Measurements from ENCODE around the gene RASGRF1.

The RASGRF1 gene

GRCh38 chr15:79130535-79131130, 40.1 kb upstream of the RASGRF1 start:
- TF ChIP-seq ZFP30 (CRISPR knock-in tag; IDR thresholded peaks at IDR 0.05) (no peak), ARNTL (CRISPR knock-in tag; IDR thresholded peaks at IDR 0.05; ENCODE audit: borderline replicate concordance, low read depth) (no peak), SNAI2 (CRISPR knock-in tag; IDR thresholded peaks at IDR 0.05) (no peak), ZNF8 (CRISPR knock-in tag; IDR thresholded peaks at IDR 0.05) (no peak), ZC3H10 (CRISPR knock-in tag; IDR thresholded peaks at IDR 0.05) (no peak), GLIS3 (CRISPR knock-in tag; IDR thresholded peaks at IDR 0.05) (no peak), OSR1 (CRISPR knock-in tag; IDR thresholded peaks at IDR 0.05) (no peak), CREB5 (CRISPR knock-in tag; IDR thresholded peaks at IDR 0.05; ENCODE audit: low read depth) (no peak), TOX (CRISPR knock-in tag; IDR thresholded peaks at IDR 0.05; ENCODE audit: borderline replicate concordance) (no peak), TSHZ2 (CRISPR knock-in tag; IDR thresholded peaks at IDR 0.05) (no peak), BACH2 (CRISPR knock-in tag; IDR thresholded peaks at IDR 0.05; ENCODE audit: borderline replicate concordance) (no peak), ISL1 (CRISPR knock-in tag; IDR thresholded peaks at IDR 0.05) (no peak), ZNF565 (CRISPR knock-in tag; conservative IDR thresholded peaks at IDR 0.05; ENCODE audit: low read depth) (no peak), ZFP3 (CRISPR knock-in tag; IDR thresholded peaks at IDR 0.05) (no peak)
- TF ChIP-seq, protein P1, sequence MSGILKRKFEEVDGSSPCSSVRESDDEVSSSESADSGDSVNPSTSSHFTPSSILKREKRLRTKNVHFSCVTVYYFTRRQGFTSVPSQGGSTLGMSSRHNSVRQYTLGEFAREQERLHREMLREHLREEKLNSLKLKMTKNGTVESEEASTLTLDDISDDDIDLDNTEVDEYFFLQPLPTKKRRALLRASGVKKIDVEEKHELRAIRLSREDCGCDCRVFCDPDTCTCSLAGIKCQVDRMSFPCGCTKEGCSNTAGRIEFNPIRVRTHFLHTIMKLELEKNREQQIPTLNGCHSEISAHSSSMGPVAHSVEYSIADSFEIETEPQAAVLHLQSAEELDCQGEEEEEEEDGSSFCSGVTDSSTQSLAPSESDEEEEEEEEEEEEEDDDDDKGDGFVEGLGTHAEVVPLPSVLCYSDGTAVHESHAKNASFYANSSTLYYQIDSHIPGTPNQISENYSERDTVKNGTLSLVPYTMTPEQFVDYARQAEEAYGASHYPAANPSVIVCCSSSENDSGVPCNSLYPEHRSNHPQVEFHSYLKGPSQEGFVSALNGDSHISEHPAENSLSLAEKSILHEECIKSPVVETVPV (CRISPR knock-in tag; IDR thresholded peaks at IDR 0.05): no peak
- ATAC-seq: no peak

- TF ChIP-seq, protein P2, sequence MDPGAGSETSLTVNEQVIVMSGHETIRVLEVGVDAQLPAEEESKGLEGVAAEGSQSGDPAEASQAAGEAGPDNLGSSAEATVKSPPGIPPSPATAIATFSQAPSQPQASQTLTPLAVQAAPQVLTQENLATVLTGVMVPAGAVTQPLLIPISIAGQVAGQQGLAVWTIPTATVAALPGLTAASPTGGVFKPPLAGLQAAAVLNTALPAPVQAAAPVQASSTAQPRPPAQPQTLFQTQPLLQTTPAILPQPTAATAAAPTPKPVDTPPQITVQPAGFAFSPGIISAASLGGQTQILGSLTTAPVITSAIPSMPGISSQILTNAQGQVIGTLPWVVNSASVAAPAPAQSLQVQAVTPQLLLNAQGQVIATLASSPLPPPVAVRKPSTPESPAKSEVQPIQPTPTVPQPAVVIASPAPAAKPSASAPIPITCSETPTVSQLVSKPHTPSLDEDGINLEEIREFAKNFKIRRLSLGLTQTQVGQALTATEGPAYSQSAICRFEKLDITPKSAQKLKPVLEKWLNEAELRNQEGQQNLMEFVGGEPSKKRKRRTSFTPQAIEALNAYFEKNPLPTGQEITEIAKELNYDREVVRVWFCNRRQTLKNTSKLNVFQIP (CRISPR knock-in tag; IDR thresholded peaks at IDR 0.05; ENCODE audit: borderline replicate concordance, low read depth): no peak
- TF ChIP-seq, protein P1 (CRISPR knock-in tag; IDR thresholded peaks at IDR 0.05): no peak
- TF ChIP-seq RARB (CRISPR knock-in tag; IDR thresholded peaks at IDR 0.05): no peak
- TF ChIP-seq GLIS3 (CRISPR knock-in tag; IDR thresholded peaks at IDR 0.05): no peak
- no peak for TF ChIP-seq ISL1 (CRISPR knock-in tag; IDR thresholded peaks at IDR 0.05)
- no peak for TF ChIP-seq ZNF8 (CRISPR knock-in tag; IDR thresholded peaks at IDR 0.05)
- no peak for TF ChIP-seq ZFP30 (CRISPR knock-in tag; IDR thresholded peaks at IDR 0.05)
- no peak for TF ChIP-seq PPARA (CRISPR knock-in tag; IDR thresholded peaks at IDR 0.05; ENCODE audit: borderline replicate concordance)
- no peak for TF ChIP-seq OSR1 (CRISPR knock-in tag; IDR thresholded peaks at IDR 0.05)
- no peak for TF ChIP-seq ESRRG (CRISPR knock-in tag; IDR thresholded peaks at IDR 0.05)
- TF ChIP-seq TSHZ2 (CRISPR knock-in tag; IDR thresholded peaks at IDR 0.05): no peak
- no peak for ATAC-seq
Measured at GRCh38 chr15:79129235-79129634, 38.7 kb upstream of the RASGRF1 start.

Measured in SK-N-SH treated with all-trans-retinoic acid at 6 μM for 48 hours (cell line).